Measurements from ENCODE around the gene EREG. TPM values are rescaled to one million over a fixed set of nuclear protein-coding genes. Genes with fewer than 3 reads are reported as not detected.

The EREG gene
- total RNA-seq, 4 donors from 2014 or later = under 0.01 to 0.13 (median under 0.01) TPM; not detected in 1

DNA sequence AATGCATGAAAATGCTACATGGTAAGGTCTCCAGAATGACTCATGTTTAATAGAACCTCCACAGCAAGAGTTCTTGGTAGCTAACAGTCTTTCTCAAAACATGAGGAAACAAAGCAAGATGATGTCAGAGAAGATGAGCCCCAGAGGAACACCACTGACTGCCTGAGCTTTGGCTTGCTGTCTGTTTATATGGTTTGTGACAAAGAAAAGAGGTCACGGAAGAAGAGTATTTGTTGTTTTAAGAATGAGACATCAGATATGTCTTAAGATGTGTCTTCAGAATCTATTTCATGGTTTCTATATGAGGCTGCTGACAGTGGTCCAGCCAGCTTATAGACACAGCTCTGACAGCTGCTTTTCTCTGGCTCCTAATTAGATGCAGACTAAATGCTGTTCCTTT lies 61.2 kb downstream of the EREG start:
- Histone ChIP-seq H3K27me3 (no peaks in the 10 kb centered on the region), H3K4me3 (replicated peaks in 1 of 3) (no peak overlapping the region), H3K36me3 (no peaks in the 10 kb centered on the region), H3K27ac (no peak overlapping the region), H3K9me3 (no peaks in the 10 kb centered on the region), H3K4me1 (no peaks in the 10 kb centered on the region)
- intact Hi-C loops (cut with DNase I) = no loop called here
- 73 to 76% methylated on average over 1 of the region's 1 CpG for WGBS, 2 donors
- no peak for DNase-seq
- TF ChIP-seq CTCF (IDR thresholded peaks at IDR 0.05) (no peak), POLR2A (IDR thresholded peaks at IDR 0.05) (no peak)

DNA sequence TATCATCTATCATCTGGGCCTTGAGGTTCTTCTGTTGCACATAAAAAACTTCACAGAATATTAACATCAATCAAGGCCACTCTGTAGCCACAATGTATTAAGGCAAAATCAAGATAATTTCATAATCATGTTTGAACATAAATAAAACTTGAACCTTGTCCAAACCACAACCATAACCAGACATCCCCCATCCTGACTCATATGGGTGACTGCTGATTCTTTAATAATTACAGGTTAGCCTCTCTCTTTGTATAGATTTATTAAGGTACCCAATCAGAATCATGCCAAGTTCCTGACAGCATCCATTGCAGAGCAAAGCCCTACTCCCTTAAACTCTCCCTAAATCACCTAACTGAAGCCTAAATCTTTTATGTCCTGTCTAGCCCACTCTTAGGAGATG lies 63.3 kb downstream of the EREG start:
- H3K27ac ChIP-seq = no peak overlapping the region
- DNase-seq = no peak
- intact Hi-C loops (cut with DNase I) = no loop called here

GRCh38 chr4:74431113-74431826 lies 66.3 kb downstream of the EREG start:
- DNase-seq = no peak
- Histone ChIP-seq H3K4me3 (replicated peaks in 1 of 3) (no peak overlapping the region), H3K9me3 (no peaks in the 10 kb centered on the region), H3K27ac (no peak overlapping the region), H3K27me3 (no peaks in the 10 kb centered on the region), H3K36me3 (no peaks in the 10 kb centered on the region), H3K4me1 (no peaks in the 10 kb centered on the region)
- 82% methylated on average over 11 of the region's 11 CpGs for WGBS, 2 donors
- intact Hi-C loops (cut with DNase I) = no loop called here
- TF ChIP-seq POLR2A (IDR thresholded peaks at IDR 0.05) (no peak), CTCF (IDR thresholded peaks at IDR 0.05) (no peak)

More for the DNA sequence above, 63.3 kb downstream of the EREG start:
- TF ChIP-seq POLR2A (IDR thresholded peaks at IDR 0.05) = no peak
- no peak for TF ChIP-seq CTCF (IDR thresholded peaks at IDR 0.05)
- H3K4me1 ChIP-seq = no peaks in the 10 kb centered on the region
- H3K36me3 ChIP-seq = no peaks in the 10 kb centered on the region
- no peaks in the 10 kb centered on the region for H3K9me3 ChIP-seq
- H3K27me3 ChIP-seq = no peaks in the 10 kb centered on the region
- no peak overlapping the region for H3K4me3 ChIP-seq (replicated peaks in 1 of 3)

DNA sequence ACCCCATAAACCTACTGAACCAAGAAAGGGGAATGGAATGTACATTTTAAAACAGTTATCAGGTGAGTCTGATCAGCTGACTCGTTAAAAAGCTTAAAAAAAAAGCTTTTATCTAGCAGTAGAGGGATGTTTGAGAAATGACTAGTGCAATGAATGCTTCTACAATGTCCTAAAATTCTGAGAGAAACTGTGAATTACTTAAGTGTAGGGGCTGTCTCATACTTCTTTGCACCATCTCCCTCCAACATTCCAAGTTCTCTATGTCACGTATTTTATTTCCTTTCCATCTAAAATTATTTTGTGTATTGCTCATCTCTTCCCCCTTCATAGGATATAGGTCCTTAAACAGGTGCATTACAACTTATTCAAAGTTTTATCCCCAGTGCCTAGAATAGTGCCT lies 68.1 kb downstream of the EREG start:
- WGBS, 2 donors = 75 to 81% methylated on average over 2 of the region's 2 CpGs
- TF ChIP-seq POLR2A (IDR thresholded peaks at IDR 0.05) (no peak), CTCF (IDR thresholded peaks at IDR 0.05) (no peak)
- Histone ChIP-seq H3K36me3 (no peaks in the 10 kb centered on the region), H3K9me3 (no peaks in the 10 kb centered on the region), H3K4me3 (replicated peaks in 1 of 3) (no peak overlapping the region), H3K4me1 (no peaks in the 10 kb centered on the region), H3K27ac (no peak overlapping the region), H3K27me3 (no peaks in the 10 kb centered on the region)
- DNase-seq = no peak
- intact Hi-C loops (cut with DNase I) = no loop called here

- H3K9me3 ChIP-seq = no peaks in the 10 kb centered on the region
- intact Hi-C loops (cut with DNase I) = no loop called here
- no peaks in the 10 kb centered on the region for H3K27me3 ChIP-seq
- H3K4me1 ChIP-seq = no peaks in the 10 kb centered on the region
- no peaks in the 10 kb centered on the region for H3K36me3 ChIP-seq
- H3K27ac ChIP-seq = no peak overlapping the region
- 87 to 95% methylated on average over 6 to 7 of the region's 7 CpGs for WGBS, 2 donors
- TF ChIP-seq POLR2A (IDR thresholded peaks at IDR 0.05) (no peak), CTCF (IDR thresholded peaks at IDR 0.05) (no peak)
- DNase-seq = no peak
- H3K4me3 ChIP-seq (replicated peaks in 1 of 3) = no peak overlapping the region
These were observed 68.7 kb downstream of the EREG start for GRCh38 chr4:74433541-74434172.

Data from thyroid gland (tissue), 4 donors.